Peyer's patch (tissue), 4 donors: ENCODE data around the gene MLYCD. TPM values are rescaled to one million over a fixed set of nuclear protein-coding genes. Genes with fewer than 3 reads are reported as not detected.

ENCODE experiments used
- total RNA-seq, 4 donors: library from RNA; depleted of rRNA; stranded (reverse); fragments of >200 nt; gene quantifications; one replicate each; pipeline ENCODE4 v1.1.0, GENCODE V29; 2016

MLYCD gene
- total RNA-seq, 4 donors from 2014 or later, result 13.5 to 31.4 (median 31.0) TPM

Other genes with a start within 250 kb of the MLYCD start
- 10 to 100 TPM; 12.4 to 19.0 (median 18.1) TPM for gene HSBP1, start 91.1 kb upstream of the MLYCD start, total RNA-seq
- gene OSGIN1, start 54.1 kb downstream of the MLYCD start, total RNA-seq, result 10 to 100 TPM; 17.3 to 99.7 (median 75.2) TPM
- gene NECAB2, start 69.1 kb downstream of the MLYCD start, total RNA-seq, result 1 to 10 TPM in 1 of 4 donors, not detected in 3; 1.2 TPM
- not detected for gene SLC38A8, start 143.7 kb downstream of the MLYCD start, total RNA-seq
- 100 to 1,000 TPM in 1 of 4 donors, 10 to 100 TPM in 3; 79.0 to 104 (median 91.7) TPM for gene MBTPS1, start 217.8 kb downstream of the MLYCD start, total RNA-seq
- gene HSDL1, start 246.1 kb downstream of the MLYCD start, total RNA-seq, result 10 to 100 TPM in 3 of 4 donors, 1 to 10 TPM in 1; 8.4 to 25.0 (median 10.8) TPM
- not detected for gene DNAAF1, start 246.2 kb downstream of the MLYCD start, total RNA-seq